AG09319 (cell line): ENCODE measurements around the gene HYDIN.

ENCODE experiments used
- DNase-seq: peaks from one replicate; pipeline ENCODE4 v3.0.0-alpha.2; 2010; ENCODE audit warnings: low read depth; ENCODE audit errors: extremely low read depth
- CTCF ChIP-seq: IDR thresholded peaks from 2 replicates; pipeline ENCODE4 v1.5.1; 2011; ENCODE audit warnings: low read depth, mild to moderate bottlenecking, inconsistent platforms, low read length, moderate library complexity

Gene HYDIN

GRCh38 chr16:70809392-70810060 is 421.0 kb downstream of the HYDIN start:
- no peak for DNase-seq
- no peak for TF ChIP-seq CTCF

- no peak for DNase-seq
- no peak for TF ChIP-seq CTCF
Observed at GRCh38 chr16:70808371-70808770, 422.2 kb downstream of the HYDIN start.

- TF ChIP-seq CTCF, result no peak
- no peak for DNase-seq
Observed at GRCh38 chr16:70805787-70806186, 424.7 kb downstream of the HYDIN start.

- no peak for DNase-seq
- TF ChIP-seq CTCF, result no peak
Observed at GRCh38 chr16:70805380-70805779, 425.1 kb downstream of the HYDIN start.

- no peak for TF ChIP-seq CTCF
- no peak for DNase-seq
Observed at GRCh38 chr16:70804734-70805169, 425.8 kb downstream of the HYDIN start.

- no peak for DNase-seq
Observed at GRCh38 chr16:70804153-70804733, 426.3 kb downstream of the HYDIN start.

More at GRCh38 chr16:70804153-70804733, 426.3 kb downstream of the HYDIN start:
- TF ChIP-seq CTCF, result no peak
